SHP77 (cell line): ENCODE data around the gene CRP.
"Not testable (repeated sequence)": the region's sequence is repeated elsewhere in the genome, so short reads cannot be mapped to it uniquely, and the experiment has no call there.

Experiments
- DNase-seq, 2 experiments: peaks; one replicate each; lab custom pipeline; 2025; lab: John Stamatoyannopoulos, UW

Gene CRP

DNA sequence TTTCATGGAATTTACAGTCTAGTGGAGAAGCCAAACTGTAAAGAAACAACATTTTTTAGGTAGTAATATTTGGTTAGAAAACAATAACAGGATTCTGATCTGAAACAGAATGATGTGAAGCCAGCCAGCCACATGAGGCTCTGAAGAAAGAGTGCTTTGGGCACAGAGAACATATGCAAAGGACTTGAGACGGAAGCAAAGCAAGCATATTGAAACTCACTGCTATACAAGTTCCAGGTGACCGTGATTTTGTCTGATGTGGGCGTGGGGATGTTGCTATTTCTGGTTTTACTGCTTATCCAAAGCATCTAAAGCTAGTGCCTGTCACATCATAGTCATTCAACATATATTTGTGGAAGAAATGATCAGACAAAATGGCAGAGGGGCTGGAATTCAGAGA, 14.7 kb downstream of the CRP start:
- no peak for DNase-seq

DNA sequence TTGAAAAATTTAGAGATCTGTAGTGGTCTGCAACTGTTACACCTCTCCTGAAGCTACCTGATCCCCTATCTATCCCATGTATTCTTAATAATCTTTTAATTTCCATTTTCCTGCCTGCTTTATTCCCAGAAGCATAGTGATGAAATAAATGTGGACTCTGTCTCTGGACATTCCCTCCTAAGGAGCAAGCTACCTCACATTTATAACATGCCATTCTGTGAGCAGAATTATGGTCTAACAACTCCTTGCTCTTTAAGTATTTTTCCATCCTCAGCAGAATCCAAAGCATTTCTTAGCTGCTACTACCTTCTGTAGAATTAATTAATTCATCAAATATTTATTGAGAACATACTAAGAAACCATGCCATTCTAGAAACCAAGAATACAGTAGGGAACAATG, 15.1 kb downstream of the CRP start:
- DNase-seq: no peak

DNA sequence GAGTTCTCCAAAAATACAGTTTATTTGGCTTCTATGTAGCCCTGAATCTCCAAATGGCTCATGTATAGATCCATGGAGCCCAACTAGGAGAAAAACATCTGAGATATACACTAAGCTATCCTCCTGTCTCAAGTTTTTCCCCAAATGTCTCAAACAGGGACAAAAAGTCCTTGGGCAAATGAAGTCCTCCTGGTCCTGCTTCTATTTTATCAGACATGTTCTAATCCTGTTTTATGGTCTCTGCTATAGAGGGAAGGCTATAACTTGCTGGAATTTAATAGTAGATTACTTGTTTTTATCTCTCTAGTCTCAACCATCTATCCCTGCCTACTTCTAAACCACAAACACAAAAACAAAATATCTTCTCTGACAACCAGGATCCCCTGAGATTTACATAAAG, 26.9 kb downstream of the CRP start:
- DNase-seq: no peak

DNA sequence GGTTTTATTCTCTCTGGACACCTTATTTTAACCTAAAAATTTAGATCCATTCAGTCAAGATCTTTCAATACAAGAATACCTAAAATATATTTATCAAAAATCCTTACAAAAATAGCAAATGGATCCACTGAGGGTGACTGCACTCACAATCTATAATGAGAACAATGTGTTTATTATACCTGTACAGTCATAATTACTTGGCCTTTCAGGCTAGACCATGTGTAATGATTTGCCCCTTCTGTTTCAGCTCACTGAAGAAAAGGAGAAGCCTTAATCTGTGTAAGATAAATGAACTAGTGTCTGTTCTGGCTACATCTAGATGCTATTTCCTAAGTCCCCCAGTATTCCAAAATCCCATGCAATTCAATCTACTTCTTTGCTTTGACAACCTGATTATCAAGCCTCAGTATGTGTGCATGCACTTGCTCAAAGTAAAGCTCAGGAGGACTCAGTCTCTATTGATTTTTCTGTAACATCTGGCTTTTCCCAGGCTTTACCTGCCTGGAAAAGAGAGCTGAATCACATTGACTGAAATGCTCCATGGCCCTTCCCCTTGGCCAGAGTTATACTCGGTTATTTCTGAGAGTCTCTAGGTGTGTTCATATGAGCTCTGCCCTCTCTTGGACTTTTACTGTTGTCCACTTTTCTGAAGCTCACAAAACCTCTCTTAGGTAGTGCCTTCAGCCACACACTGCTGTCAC, 27.6 kb downstream of the CRP start:
- DNase-seq: no peak

DNA sequence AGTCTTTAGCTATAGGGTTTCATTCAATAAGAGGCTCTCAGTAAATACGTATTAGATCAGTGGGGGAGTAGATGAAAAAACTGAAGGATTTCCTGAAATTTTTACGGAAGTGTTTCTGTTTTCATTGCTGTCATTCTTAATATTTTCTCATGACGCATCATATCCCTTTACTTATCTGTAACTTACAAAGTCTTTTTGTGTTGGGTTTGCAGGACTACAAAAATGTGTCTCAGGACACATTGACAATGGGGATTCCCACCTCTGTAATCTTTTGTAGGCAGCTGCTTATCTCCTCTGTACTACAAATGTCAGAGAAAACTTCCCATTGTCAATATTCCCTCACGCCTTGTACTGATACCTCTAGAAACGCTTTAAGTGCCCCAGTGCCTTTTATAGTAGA, 35.5 kb downstream of the CRP start:
- DNase-seq: no peak

DNA sequence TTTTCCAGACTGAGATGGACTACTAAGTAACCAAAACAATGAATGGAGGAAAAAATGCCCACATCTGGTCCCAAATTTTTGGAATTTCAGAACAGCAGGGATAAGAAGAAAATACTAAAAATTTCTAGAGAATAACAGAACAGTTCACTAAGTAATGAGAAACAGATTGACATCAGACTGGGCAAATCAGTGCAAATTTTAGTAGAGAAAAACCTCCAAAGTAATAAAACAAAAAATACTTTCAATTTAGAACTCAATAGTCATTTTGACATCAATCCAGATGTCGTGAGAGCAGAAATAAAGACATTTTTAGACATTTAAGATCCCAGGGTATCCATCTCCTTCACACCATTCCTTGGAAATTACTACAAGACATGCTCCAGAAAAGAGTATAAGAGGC, 39.3 kb downstream of the CRP start:
- no peak for DNase-seq

DNA sequence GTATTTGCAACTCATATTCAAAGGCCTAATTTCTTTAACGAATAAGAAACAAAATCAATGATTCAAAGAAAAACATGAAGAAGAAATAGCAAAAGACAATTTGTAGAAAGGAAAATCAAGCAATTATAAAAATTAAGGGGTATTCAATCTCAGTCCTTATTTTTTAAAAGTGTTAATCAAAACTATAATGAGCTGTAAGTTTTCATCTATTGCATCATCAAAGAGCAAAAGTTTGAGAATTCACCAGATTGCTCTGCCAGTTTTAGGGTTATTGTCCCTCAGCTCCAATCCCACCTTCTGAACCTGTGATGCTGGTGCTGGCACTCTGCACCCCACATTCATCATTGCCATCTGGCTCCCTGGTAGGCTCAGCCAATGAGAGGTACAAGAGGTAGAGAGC, 42.0 kb downstream of the CRP start:
- DNase-seq: not testable (repeated sequence)

DNA sequence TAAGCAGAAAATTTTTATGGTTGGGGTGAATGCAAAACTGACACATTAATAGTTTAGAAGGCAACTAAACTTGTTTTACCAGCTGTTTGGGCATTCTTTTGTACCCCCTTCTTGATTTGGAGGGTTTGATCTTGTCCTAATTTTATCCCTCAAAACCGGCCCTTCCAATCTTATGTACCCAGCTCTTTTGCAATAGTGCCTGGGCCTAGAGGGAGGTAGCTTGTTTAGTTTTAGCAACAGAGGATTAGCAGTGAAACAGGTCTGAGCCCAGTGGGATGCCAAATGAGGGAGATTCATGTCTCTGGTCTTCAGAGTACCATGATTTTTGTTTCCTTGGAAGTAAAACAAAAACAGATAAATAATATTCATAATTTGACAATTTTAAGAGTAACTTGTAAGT, 45.1 kb downstream of the CRP start:
- DNase-seq: no peak

DNA sequence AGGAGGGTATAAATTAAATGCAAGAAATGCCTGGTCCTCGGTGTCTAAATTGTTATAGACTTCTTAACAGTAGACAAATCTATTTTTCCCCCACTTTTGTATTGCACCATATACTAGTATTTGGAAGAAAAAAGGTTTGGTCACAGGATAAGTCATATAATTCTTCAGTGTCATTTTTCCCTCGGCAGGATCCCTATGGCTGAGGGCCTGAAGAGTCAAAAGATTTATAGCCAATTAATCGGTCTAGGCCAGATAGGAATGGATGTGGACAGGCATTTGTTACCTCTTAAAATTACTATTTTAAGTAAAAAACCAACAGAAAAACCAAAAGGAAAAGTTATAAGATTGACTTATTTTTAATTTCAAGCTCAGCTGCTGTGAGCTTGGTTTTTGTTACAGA, 45.6 kb downstream of the CRP start:
- no peak for DNase-seq

DNA sequence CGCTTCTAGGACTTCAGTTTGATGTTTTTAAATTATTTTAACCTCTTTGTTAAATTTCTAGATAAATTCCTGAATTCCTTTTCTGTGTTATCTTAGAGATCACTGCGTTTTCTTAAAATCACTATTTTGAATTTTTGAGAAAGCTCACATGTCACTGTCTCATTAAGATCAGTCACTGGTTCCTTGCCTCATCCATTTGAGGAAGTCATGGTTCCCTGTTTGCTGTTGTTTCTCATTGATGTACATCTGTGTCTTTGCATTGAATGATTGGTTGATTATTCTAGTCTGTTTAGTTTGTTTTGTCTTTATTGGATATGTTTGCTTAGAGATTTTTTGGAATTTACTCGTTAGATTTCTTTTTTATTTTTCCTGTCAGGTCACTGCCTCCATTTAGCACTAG, 50.1 kb downstream of the CRP start:
- DNase-seq: no peak

DNA sequence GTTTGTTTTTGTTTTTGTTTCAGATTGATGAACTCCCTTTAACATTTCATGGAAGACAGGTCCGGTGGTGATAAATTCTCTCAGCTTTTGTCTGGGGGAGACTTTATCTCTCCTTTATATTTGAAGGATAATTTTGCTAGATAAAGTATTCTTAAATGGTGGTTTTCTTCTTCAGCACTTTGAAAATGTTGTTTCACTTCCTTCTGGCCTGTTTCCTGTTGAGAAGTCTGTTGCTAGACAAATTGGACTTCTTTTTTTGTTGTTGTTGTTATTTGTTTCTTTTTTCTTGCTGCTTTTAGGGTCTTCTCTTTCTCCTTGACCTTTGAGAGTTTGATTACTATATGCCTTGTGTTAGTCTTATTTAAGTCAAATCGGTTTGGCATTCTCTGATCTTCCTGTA, 50.8 kb downstream of the CRP start:
- DNase-seq: no peak
